Nephron (organoid): ENCODE measurements around the gene ETV3.

ENCODE experiments used
- H3K27ac Mint-ChIP-seq, 3 experiments: 2 replicates each; pipeline ENCODE4 v1.8.0; 2020; ENCODE audit warnings: mixed read lengths in 3 of 3, mild to moderate bottlenecking in 2 of 3, moderate library complexity in 1 of 3
- H3K27me3 Mint-ChIP-seq: 2 replicates; pipeline ENCODE4 v1.8.0; 2021; ENCODE audit warnings: low read depth, mild to moderate bottlenecking, moderate library complexity, mixed read lengths
- H3K36me3 Mint-ChIP-seq: 2 replicates; pipeline ENCODE4 v1.8.0; 2020; ENCODE audit warnings: low read depth, mixed read lengths
- H3K4me1 Mint-ChIP-seq: 2 replicates; pipeline ENCODE4 v1.8.0; 2020; ENCODE audit warnings: mixed read lengths
- H3K4me3 Mint-ChIP-seq, 3 experiments: 2 replicates each; pipeline ENCODE4 v1.8.0; 2020; ENCODE audit warnings: mild to moderate bottlenecking in 3 of 3, mixed read lengths in 3 of 3, moderate library complexity in 2 of 3
- H3K9me3 Mint-ChIP-seq: 2 replicates; pipeline ENCODE4 v1.8.0; 2020; ENCODE audit warnings: mixed read lengths
- CTCF ChIP-seq, 3 experiments: fragments of 200-600 bp; sonication (generic); IDR thresholded peaks; one replicate each; pipeline ENCODE4 v1.5.0; 2021; ENCODE audit warnings: antibody characterized with exemption in 3 of 3; ENCODE audit not compliant: unreplicated experiment in 3 of 3

ETV3 gene

GRCh38 chr1:157156058-157156541 is 17.9 kb upstream of the ETV3 start:
- TF ChIP-seq CTCF (IDR thresholded peaks at IDR 0.05; ENCODE audit: unreplicated experiment in 3 of 3): peak; percentile 96 to 99 (median 98)

GRCh38 chr1:157155658-157156057 is 17.5 kb upstream of the ETV3 start:
- no peak for TF ChIP-seq CTCF (IDR thresholded peaks at IDR 0.05; ENCODE audit: unreplicated experiment in 3 of 3)
- Mint-ChIP-seq H3K36me3 (no peaks in the 10 kb centered on the region), H3K27me3 (peaks cover 7% of the 10 kb centered on the region), H3K4me3 (peak overlapping the region; percentile 64 to 73 (median 70)), H3K4me1 (peaks cover 75% of the 10 kb centered on the region), H3K27ac (peak overlapping the region; percentile 21 to 93 (median 68)), H3K9me3 (no peaks in the 10 kb centered on the region)

More at GRCh38 chr1:157156058-157156541, 17.9 kb upstream of the ETV3 start:
- H3K27me3 Mint-ChIP-seq: peaks cover 7% of the 10 kb centered on the region
- no peaks in the 10 kb centered on the region for H3K36me3 Mint-ChIP-seq
- H3K27ac Mint-ChIP-seq: peak overlapping the region; percentile 21 to 93 (median 68)
- peak overlapping the region; percentile 64 to 73 (median 70) for H3K4me3 Mint-ChIP-seq
- H3K9me3 Mint-ChIP-seq: no peaks in the 10 kb centered on the region
- H3K4me1 Mint-ChIP-seq: peaks cover 71% of the 10 kb centered on the region

- H3K4me3 Mint-ChIP-seq: no peak overlapping the region
- H3K27me3 Mint-ChIP-seq: peaks cover 7% of the 10 kb centered on the region
- peaks cover 75% of the 10 kb centered on the region for H3K4me1 Mint-ChIP-seq
- no peaks in the 10 kb centered on the region for H3K36me3 Mint-ChIP-seq
- no peak for TF ChIP-seq CTCF (IDR thresholded peaks at IDR 0.05; ENCODE audit: unreplicated experiment in 3 of 3)
- H3K27ac Mint-ChIP-seq: peak overlapping the region; percentile 15 to 60 (median 21)
- H3K9me3 Mint-ChIP-seq: no peaks in the 10 kb centered on the region
Observed at GRCh38 chr1:157154940-157155514, 16.8 kb upstream of the ETV3 start.

GRCh38 chr1:157154291-157154690 is 16.1 kb upstream of the ETV3 start:
- Mint-ChIP-seq H3K4me1 (peaks cover 75% of the 10 kb centered on the region), H3K27me3 (peaks cover 7% of the 10 kb centered on the region), H3K4me3 (peak overlapping the region in 1 of 3 experiments; percentile 2), H3K27ac (peak overlapping the region; percentile 15 to 76 (median 21)), H3K36me3 (no peaks in the 10 kb centered on the region), H3K9me3 (no peaks in the 10 kb centered on the region)
- TF ChIP-seq CTCF (IDR thresholded peaks at IDR 0.05; ENCODE audit: unreplicated experiment in 3 of 3): no peak

- peaks cover 7% of the 10 kb centered on the region for H3K27me3 Mint-ChIP-seq
- H3K27ac Mint-ChIP-seq: peak overlapping the region; percentile 15 to 76 (median 21)
- no peaks in the 10 kb centered on the region for H3K9me3 Mint-ChIP-seq
- H3K36me3 Mint-ChIP-seq: no peaks in the 10 kb centered on the region
- peaks cover 80% of the 10 kb centered on the region for H3K4me1 Mint-ChIP-seq
- peak overlapping the region in 1 of 3 experiments; percentile 23 for H3K4me3 Mint-ChIP-seq
- no peak for TF ChIP-seq CTCF (IDR thresholded peaks at IDR 0.05; ENCODE audit: unreplicated experiment in 3 of 3)
Observed at GRCh38 chr1:157153746-157154145, 15.6 kb upstream of the ETV3 start.

- TF ChIP-seq CTCF (IDR thresholded peaks at IDR 0.05; ENCODE audit: unreplicated experiment in 3 of 3): no peak
- H3K4me1 Mint-ChIP-seq: peaks cover 84% of the 10 kb centered on the region
Observed at GRCh38 chr1:157152510-157152909, 14.3 kb upstream of the ETV3 start.

More at GRCh38 chr1:157152510-157152909, 14.3 kb upstream of the ETV3 start:
- Mint-ChIP-seq H3K9me3 (no peaks in the 10 kb centered on the region), H3K4me3 (peak overlapping the region in 1 of 3 experiments; percentile 6), H3K27ac (peak overlapping the region; percentile 21 to 40 (median 37)), H3K36me3 (no peaks in the 10 kb centered on the region), H3K27me3 (peaks cover 7% of the 10 kb centered on the region)
